T-helper 2 cell treated with Interferon-gamma antibody and Interleukin-4, amounts not matched to agents 100 ng/mL and 5 ng/mL, for 36 hours (primary cell): ENCODE results near the gene ABCE1. TPM values are rescaled to one million over a fixed set of nuclear protein-coding genes. Genes with fewer than 3 reads are reported as not detected.

Experiments used
- intact Hi-C: fragments of 100-400 bp; cut with micrococcal nuclease; formaldehyde crosslinking; loops from one replicate; pipeline ENCODE4 v1.15.1; 2023
- total RNA-seq: library from RNA; stranded (reverse); gene quantifications from 2 replicates; pipeline ENCODE4 v1.2.3, GENCODE V29; 2022

ABCE1 gene
- total RNA-seq, 1 donor from 2014 or later: 95.9 TPM

GRCh38 chr4:145101091-145101490 lies 3.0 kb downstream of the ABCE1 start:
- intact Hi-C loops: no loop called here

GRCh38 chr4:145102619-145103018 lies 4.5 kb downstream of the ABCE1 start:
- intact Hi-C loops: no loop called here

- intact Hi-C loops: no loop called here
Measured at GRCh38 chr4:145103496-145103895, 5.4 kb downstream of the ABCE1 start.

GRCh38 chr4:145107126-145107525 lies 9.0 kb downstream of the ABCE1 start:
- intact Hi-C loops: no loop called here

- intact Hi-C loops: no loop called here
Measured at GRCh38 chr4:145108128-145108527, 10.0 kb downstream of the ABCE1 start.

- intact Hi-C loops: no loop called here
Measured at GRCh38 chr4:145125396-145125795, 27.3 kb downstream of the ABCE1 start.

GRCh38 chr4:145130130-145130529 lies 32.0 kb downstream of the ABCE1 start:
- intact Hi-C loops: loop anchor here (2.0 to 10.0 kb wide), 2 partner anchors 49 to 355 kb away; partner anchors contain the start of gene SMAD1

GRCh38 chr4:145130788-145131399 lies 32.8 kb downstream of the ABCE1 start:
- intact Hi-C loops: loop anchor here (2.0 to 10.0 kb wide), 2 partner anchors 48 to 354 kb away; partner anchors contain the start of gene SMAD1

- intact Hi-C loops: loop anchor here (2.0 to 10.0 kb wide), 2 partner anchors 47 to 353 kb away; partner anchors contain the start of gene SMAD1
Measured at GRCh38 chr4:145131848-145132247, 33.7 kb downstream of the ABCE1 start.

- intact Hi-C loops: loop anchor here (10.0 kb wide), 1 partner anchor 352 kb away; the partner anchor contains the start of gene SMAD1
Measured at GRCh38 chr4:145132511-145133098, 34.5 kb downstream of the ABCE1 start.

- intact Hi-C loops: loop anchor here (10.0 kb wide), 1 partner anchor 349 kb away; the partner anchor contains the start of gene SMAD1
Measured at GRCh38 chr4:145136219-145136618, 38.1 kb downstream of the ABCE1 start.

- intact Hi-C loops: no loop called here
Measured at GRCh38 chr4:145148980-145149379, 50.9 kb downstream of the ABCE1 start.

- intact Hi-C loops: no loop called here
Measured at GRCh38 chr4:145153181-145153903, 55.2 kb downstream of the ABCE1 start.

GRCh38 chr4:145153904-145154298 lies 55.8 kb downstream of the ABCE1 start:
- intact Hi-C loops: loop anchor here (2.0 kb wide), 1 partner anchor 403 kb away; no protein-coding TSS in a partner anchor

- intact Hi-C loops: loop anchor here (2.0 kb wide), 1 partner anchor 402 kb away; no protein-coding TSS in a partner anchor
Measured at GRCh38 chr4:145154573-145154972, 56.5 kb downstream of the ABCE1 start.

- intact Hi-C loops: loop anchor here (2.0 kb wide), 1 partner anchor 401 kb away; no protein-coding TSS in a partner anchor
Measured at GRCh38 chr4:145155268-145155870, 57.3 kb downstream of the ABCE1 start.

- intact Hi-C loops: no loop called here
Measured at GRCh38 chr4:145156986-145157385, 58.9 kb downstream of the ABCE1 start.

GRCh38 chr4:145161549-145161948 lies 63.4 kb downstream of the ABCE1 start:
- intact Hi-C loops: no loop called here

GRCh38 chr4:145167887-145168286 lies 69.8 kb downstream of the ABCE1 start:
- intact Hi-C loops: no loop called here

- intact Hi-C loops: loop anchor here (1.0 kb wide), 1 partner anchor 9 kb away; no protein-coding TSS in a partner anchor
Measured at GRCh38 chr4:145168581-145169187, 70.6 kb downstream of the ABCE1 start.

GRCh38 chr4:145170223-145170622 lies 72.1 kb downstream of the ABCE1 start:
- intact Hi-C loops: no loop called here
